Ureter (tissue), 1 donor: Measurements from ENCODE around the gene PPM1H. TPM values are rescaled to one million over a fixed set of nuclear protein-coding genes. Genes with fewer than 3 reads are reported as not detected.
A peak's percentile ranks its signal among the peaks of the same experiment; 100 is the strongest.

ENCODE experiments used
- DNase-seq: peaks from one replicate; pipeline ENCODE4 v3.0.0-alpha.2; 2020; ENCODE audit warnings: low spot score
- total RNA-seq: library from RNA; stranded (reverse); gene quantifications from one replicate; pipeline ENCODE4 v1.2.4, GENCODE V29; 2023
- donor health status: DM: yes; HTN: yes; CAD: no.

Gene PPM1H
- total RNA-seq, 1 donor from 2014 or later: 16.2 TPM

- DNase-seq: no peak
Observed at GRCh38 chr12:62653304-62653703, 281.6 kb downstream of the PPM1H start.

GRCh38 chr12:62651138-62651537 is 283.8 kb downstream of the PPM1H start:
- DNase-seq: no peak

GRCh38 chr12:62649412-62650138 is 285.4 kb downstream of the PPM1H start:
- peak; percentile 38 for DNase-seq

- no peak for DNase-seq
Observed at GRCh38 chr12:62647586-62647985, 287.4 kb downstream of the PPM1H start.

GRCh38 chr12:62646566-62646965 is 288.4 kb downstream of the PPM1H start:
- DNase-seq: no peak

GRCh38 chr12:62643486-62643885 is 291.5 kb downstream of the PPM1H start:
- DNase-seq: no peak

GRCh38 chr12:62642486-62642885 is 292.5 kb downstream of the PPM1H start:
- no peak for DNase-seq

- no peak for DNase-seq
Observed at GRCh38 chr12:62640910-62641448, 294.0 kb downstream of the PPM1H start.

GRCh38 chr12:62637679-62638078 is 297.3 kb downstream of the PPM1H start:
- DNase-seq: no peak

GRCh38 chr12:62635649-62636048 is 299.3 kb downstream of the PPM1H start:
- no peak for DNase-seq

GRCh38 chr12:62632411-62632918 is 302.5 kb downstream of the PPM1H start:
- DNase-seq: peak; percentile 54

- DNase-seq: peak; percentile 60
Observed at GRCh38 chr12:62631471-62632410, 303.2 kb downstream of the PPM1H start.

GRCh38 chr12:62629971-62630739 is 304.8 kb downstream of the PPM1H start:
- no peak for DNase-seq

GRCh38 chr12:62629413-62629812 is 305.5 kb downstream of the PPM1H start:
- no peak for DNase-seq

- DNase-seq: no peak
Observed at GRCh38 chr12:62627181-62627580, 307.8 kb downstream of the PPM1H start.

- no peak for DNase-seq
Observed at GRCh38 chr12:62625228-62625627, 309.7 kb downstream of the PPM1H start.

GRCh38 chr12:62622177-62622576 is 312.8 kb downstream of the PPM1H start:
- no peak for DNase-seq

GRCh38 chr12:62621101-62621638 is 313.8 kb downstream of the PPM1H start:
- no peak for DNase-seq

- no peak for DNase-seq
Observed at GRCh38 chr12:62618930-62619329, 316.0 kb downstream of the PPM1H start.

GRCh38 chr12:62618319-62618718 is 316.6 kb downstream of the PPM1H start:
- DNase-seq: no peak

- no peak for DNase-seq
Observed at GRCh38 chr12:62613081-62613480, 321.9 kb downstream of the PPM1H start.
